OCI-M2 (cell line): ENCODE data around the gene KNCN.

Source experiments
- DNase-seq: peaks from one replicate; lab custom pipeline; 2025; ENCODE audit not compliant: unreplicated experiment; lab: John Stamatoyannopoulos, UW

KNCN gene

DNA sequence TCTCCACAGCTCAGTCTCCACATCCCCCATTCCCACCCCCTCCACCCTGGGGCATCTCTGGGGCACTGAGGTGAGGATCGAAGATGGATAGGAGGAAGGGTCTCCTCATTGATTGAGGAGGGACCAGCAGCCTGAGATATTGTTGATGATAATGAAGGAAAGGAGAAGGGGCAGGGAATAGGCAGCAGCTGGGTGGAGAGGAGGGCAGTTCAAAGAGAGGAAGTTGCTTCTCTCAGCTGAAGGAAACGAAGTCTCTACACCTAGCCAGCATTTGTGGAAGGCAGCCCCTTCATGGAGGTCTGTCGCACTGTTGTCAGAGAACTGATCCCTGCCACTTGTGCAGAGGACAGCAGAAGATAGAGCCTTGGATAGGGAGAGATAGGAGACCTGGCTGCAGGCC, 5.7 kb downstream of the KNCN start:
- no peak for DNase-seq

DNA sequence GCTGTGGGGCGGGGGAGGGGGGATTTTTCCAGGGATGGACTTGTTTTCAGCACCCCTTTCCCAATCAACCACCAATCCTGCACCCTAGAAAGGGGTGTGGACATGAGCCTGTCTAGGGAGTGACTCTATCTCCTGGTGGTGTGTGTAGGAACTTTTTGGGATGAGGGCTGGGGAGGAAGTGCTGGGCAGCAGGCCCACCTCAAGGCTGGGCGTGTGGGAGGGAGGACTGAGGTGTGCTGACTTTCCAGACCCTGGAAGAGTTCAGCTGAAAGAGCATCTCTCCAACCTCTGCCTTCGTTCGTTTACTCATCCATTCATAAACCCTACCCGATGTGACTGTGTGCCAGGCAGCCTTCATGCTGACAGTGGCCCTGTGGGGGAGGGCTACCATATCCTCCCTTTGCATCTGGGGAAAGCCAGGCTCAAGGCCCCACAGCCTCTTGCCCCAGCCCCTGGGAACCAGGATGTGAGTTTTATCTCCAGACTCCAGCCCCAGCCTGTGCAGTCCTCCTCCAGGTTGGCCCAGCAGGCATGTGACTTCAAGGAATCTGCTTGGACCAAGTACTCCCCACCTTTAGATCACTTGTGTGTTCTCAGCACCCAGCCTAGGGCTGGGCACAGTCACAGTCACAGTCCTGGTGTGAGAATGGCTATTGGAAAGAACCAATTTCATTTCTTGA, 6.7 kb downstream of the KNCN start:
- peak; percentile 35 for DNase-seq

DNA sequence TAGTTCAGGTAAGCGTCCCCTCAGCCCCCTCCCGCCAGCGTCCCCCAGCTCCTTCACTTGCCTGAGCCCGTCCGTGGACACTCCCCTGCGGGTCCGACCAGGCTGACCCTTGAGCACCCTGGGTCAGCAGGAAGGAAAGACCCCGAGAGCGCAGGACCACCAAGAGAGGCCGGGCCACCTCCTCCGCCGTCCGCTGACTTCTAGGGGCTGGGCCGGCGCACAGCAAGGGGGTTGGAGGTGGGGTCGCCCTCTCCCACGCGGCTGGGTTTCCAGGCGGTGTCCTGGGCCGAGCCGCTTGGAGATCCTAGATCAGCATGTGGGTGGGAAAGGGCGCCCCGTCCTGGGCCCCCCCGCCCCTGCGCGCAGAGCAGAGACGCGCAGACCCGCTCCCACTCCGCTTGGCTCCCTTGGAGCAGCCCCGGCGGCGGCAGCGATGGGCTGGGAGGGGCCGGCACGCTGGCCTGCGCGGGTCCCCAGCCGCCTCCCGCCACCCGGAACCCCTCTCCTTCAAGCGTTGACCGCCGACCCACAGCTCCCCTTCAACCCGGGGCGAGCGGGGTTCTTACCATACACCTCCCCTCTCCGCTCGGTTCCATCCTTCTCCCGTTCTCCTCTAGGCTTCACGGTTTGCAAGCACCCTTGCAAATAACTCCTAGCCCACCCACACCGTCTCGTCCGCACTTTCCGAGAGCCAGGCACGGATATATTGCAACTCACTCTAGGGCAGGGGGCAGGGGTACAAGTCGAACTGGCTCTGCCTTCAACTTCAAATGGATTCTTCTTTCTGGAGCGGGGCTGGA, 7.5 kb downstream of the KNCN start:
- DNase-seq = no peak

DNA sequence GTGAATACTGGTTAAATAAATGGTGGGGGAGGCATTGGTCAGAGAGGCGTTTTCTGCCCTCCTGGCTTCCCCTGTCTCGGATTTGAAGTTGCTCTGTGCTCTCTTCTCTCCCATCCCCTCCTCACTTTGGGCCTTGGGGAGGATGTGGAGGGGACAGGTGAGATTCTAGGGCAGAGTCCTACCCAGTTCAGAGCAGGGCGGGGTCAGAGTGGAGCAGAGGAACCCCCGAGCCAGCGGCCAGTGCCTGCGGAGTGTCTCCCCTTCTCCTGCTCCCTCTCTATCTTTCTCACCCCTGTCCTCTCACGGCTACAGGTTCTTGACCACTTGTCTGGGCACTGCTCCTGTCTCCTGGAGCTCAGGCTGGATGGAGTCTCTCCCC, 8.1 kb downstream of the KNCN start:
- no peak for DNase-seq

DNA sequence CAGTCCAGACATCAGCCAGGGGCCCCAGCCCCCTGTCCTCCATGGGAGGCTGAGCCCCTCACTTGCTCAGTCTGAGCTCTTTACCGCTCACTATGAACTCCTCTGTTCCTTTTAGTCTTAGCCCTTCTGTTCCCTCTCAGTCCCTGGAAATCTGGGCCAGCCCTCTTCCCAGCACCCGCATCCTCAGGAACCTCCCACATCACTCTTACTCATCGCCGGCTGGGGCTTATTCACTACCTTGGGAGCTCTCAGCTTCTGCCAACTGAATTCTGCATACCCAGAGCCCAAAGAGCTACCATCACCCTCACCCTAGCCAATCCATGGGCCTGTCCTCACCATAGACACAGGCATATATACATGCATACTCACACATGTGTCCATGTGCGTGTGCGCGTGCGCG, 11.5 kb downstream of the KNCN start:
- no peak for DNase-seq

DNA sequence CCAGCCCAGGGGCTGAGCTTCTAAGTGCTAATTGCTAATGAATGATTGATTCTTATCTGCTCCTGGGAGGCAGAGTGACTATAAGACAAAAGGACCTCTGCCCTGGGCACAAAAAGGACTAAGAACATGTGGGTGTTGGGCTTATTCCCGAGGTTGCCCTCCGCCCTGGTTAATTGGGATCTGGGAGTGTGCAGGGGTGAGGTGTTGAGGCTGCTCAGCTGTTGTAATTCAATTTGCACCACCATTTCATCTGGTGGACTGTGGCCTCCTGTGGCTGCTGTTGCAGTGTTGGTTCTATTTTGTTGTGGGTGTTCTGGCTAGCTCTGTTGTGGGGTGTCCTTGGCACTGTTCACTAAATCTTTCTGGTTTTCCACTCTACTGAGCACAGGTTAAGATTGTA, 13.3 kb downstream of the KNCN start:
- no peak for DNase-seq

DNA sequence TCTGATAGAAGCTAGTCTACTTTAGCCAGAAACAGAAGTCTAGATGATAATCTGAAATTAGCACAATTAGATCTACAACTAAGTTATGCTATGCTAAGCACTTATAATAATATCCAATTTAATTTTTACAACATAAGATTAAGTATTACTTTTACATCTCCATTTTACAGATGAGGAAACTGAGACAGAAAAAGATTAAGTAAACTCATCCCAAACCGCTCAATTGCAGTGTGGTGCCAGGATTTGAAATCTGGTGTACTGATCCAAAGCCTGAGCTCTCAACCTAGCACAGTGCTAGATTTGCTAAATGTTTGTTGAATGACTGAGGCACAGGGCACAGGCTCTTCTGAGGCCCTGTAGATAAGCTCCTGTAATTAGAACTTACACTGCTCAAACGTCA, 13.8 kb downstream of the KNCN start:
- no peak for DNase-seq

DNA sequence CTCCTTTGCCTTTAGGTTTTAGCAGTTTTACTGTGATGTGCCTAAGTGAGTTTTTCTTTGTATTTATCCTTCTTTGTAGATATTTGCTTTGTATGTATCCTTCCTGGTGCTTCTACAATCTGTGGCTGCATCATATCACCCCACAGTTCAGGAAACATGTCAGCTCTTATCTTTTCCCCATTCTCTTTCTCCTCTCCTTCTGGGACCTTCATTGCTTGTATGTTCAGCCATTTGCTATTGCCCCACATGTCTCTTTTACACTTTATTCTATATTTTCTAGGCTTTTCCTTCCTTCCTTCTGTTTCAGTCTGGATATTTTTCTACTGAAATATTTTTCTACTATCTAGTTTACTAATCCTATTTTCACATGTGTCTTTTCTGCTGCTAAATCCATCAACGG, 14.9 kb downstream of the KNCN start:
- no peak for DNase-seq

DNA sequence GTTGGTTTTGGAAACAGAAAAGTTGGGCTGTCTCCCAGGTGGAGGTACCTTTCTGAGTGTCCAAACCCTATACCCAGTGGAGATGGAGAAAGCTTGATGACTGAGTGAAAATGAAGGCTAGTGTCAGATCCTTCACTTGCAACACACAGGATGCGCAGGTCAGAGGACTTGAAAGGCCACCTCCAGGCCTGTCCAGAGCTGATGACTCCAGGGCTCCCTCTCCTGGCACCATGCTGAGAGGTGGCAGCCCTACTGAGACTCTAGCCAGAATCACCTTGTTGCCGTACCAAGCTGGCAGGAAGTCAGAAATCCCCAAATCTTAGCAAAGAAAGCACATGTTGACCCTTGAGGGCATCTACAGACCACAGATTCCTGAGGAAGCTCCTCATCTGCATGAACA, 16.4 kb downstream of the KNCN start:
- no peak for DNase-seq

DNA sequence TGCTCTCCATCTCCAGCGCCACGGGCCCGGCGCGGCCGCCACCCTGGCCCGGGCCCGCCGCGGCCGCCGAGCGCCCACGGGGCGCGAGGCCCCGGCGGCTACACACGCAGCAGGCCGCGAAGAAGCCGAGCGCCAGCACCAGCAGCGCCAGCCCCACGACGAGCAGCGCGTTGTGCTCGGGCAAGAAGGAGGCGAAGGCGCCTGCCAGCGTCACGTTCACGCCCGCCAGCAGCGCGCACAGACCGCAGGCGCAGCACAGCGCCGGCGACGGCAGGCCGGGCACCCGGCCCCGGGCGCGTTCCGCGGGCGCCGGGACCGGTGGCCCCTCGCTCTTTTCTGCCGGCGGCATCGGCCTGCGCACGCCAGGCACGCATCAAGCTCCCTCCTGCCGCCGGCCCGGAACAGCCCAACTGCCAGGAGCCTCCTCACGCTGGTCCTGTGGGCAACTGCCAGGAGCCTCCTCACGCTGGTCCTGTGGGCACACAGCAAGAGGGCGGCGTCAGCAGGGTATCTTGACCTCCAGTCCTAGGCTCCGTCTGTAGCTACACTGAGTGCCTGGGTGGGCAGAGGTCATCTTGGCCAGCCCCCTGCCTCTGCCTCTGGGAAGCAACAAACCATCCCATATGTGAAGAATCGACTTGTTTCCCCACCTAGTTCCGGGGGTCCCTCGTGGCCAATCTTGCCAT, 18.1 kb downstream of the KNCN start:
- no peak for DNase-seq

DNA sequence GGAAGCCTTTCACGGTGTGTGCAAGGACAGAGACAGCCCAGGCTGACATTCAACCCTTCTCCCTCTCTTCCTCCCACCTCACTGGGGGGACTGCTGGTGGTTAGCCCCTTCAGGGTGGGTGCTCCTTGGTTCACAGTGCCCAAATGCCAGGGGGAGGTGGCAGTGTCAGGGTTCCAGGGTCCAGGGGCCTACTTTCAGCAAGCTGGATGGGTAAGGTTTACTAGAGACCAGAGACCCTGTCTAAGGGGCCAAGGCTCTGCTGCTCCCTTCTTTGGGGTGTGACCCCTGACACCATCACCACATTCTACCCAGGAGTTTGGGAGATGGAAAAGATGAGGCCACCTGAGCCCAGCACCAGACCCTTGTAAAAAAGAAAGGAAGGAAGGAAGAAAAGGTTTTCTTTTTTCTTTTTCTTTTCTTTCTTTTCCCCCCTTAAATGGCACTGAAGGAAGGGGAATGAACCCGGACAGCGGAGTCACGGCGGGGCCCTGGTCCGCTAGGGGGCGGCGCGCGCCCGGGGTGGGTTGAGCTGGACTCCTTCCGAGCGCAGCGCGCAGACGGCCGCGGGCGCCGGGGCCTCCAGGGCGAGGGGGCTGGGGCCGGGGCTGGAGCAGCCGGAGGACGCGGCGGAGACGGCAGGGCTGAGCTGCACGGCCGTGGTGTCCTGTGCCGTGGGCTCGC, 18.8 kb downstream of the KNCN start:
- no peak for DNase-seq

DNA sequence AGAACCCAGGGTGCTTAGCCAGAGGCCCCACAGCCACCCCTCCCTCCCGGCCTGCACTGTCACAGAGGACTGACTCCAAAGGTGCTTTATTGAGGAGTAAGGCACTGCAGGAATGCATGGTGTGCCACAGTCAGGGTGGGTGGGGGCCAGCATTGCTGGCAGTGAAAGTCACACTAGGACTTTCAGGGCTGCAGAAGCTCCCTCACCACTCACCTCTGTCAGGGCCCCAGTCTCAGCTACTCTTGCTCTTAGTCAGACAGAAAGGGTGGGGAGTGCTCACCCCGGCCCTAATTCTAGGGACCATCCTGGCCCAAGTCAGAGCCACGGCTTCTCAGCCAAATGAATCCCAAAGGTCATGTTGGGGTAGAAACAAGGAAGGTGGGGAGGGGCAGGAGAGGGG, 19.4 kb downstream of the KNCN start:
- DNase-seq = no peak

DNA sequence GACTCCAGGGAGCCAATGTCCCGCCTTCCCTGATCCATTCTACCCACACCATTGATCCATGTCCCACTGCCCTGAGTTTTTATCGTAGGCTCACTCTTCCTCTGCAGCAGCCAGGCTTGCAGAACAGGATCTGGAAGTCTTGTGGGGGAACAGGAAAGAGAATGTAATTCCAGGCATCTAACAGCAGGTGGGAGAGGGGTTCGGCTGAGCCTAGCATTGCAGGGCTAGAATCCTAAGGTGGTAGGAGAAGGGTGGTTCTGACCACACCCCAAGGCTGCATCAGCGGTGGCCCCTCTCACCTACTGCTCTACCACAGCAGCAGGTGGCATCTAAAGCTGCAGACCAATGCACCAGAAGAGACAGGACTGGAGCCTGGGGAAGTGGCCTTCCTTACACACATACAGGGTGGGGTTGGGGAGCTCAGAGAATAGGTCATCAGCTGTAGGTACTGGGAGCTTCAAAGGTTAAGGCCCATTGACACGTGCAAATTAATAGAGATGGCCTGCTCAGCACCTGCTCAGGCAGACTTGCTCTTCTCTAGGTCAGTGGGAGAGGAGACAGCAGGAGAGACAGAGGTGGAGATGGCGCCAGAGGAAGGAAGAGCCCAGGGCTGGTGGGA, 20.5 kb downstream of the KNCN start:
- no peak for DNase-seq

DNA sequence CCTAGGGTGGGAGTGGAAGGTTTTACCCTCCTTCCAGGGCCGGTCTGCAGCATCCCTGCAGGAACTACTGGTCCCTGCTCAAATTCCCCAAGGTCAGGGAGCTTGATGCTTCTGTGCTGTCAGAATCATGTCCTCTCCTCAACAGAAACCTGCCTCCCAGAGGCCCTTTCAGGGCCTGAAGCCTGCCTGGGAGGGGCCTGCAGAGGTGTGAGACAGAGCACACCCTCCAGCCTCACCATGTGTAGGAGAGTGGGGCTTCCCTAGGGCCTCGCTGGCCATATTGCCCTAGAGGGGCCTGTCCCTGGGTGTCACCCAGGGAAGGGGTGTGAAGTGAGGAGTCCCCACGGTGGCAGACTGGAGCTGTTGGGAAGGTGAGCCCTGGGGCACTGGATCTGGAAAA, 21.1 kb downstream of the KNCN start:
- no peak for DNase-seq

DNA sequence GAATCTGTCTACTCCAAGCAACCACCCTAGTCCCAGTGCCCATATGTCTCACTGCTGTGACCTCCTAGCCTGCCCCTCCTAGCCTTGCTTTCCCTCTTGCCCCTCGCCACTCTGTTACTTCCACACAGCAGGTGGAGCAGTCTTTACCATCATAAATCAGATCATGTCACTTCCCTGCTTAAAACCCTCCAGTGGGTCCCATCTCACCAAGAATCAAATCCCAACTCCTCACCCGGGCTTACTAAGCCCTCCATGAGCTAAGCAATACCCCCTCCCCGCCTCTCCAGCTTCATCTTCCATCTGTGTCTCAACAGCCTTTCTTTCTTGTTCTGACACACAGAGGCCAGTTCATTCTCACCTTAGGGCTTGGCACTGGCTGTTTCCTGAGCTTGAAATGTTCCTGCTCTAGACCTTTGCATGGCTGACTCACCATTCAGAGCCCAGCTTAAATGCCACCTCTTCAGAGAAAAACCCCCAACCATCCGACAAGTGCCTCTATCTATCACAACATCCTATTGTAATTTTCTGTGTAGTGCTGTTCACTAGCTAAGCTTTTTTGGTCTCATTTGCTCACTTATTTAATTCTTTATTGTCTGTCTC, 22.3 kb downstream of the KNCN start:
- no peak for DNase-seq

DNA sequence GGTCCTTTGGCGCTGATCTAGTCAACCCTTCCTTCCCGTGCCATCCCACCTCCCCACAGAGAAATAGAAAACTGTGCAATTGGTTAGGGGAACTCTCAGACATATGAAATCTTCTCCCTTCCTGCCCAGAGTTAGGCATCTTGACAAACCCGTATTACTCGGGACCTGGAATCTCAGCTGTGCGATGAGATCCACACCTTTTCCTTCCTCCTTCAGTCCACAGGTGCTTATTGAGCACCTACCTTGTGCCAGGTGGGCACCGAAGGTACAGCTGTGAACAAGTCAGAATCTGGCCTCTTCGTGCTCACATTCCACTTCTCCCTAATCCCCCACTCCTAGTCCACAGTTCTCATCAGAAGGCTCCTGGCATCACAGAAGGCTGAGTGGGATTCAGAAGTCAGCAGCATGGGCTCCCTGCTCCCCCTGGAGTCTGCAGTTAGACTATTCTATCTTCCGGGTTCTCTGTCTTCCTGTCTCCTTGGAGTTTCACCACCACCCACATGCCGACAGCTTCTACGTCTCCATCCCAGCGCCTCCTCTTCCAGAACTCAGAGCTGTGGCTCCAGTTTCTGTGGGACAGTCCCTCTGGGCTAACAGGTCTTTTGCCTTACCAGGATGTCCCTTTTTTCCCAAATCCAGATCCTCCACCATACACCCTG, 23.0 kb downstream of the KNCN start:
- DNase-seq = no peak

DNA sequence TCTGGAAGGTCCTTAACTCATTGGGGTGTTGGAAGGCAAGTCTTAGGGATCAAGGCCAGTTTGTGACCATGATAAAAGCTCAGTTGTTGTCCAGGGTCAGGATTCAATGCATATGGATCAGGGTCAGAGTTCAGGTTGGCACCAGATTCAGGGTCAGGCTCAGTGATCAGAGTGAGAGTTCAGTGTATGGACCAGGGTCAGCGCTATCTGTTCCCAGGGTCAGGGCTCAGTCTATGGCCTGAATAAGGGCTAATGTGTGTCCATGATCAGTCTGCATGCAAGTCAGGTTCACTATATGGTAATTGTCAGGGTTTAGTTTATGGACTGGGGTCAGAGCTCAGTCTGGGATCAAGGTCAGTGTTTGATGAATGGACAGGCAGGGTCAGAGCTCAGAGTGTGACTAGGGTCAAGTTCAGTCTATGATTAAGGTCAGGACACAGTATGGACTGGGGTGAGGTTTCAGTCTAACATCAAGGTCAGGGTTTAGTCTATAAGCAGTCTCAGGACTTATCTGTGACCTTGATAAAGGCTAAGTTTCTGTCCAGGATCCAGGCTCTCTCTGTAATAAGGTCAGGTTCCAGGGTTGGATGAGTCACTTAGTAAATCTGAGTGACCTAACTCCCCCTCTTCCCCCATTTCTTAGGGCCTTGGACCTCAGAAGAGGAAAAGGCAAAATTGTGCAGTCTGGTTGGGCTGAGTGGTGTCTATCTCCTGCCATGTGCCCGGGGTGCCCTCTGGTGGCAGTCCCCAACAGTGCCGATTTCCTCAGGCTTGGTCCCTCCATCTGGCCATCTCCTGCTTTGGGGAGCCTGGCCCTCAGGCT, 23.8 kb downstream of the KNCN start:
- DNase-seq = peak; percentile 16

DNA sequence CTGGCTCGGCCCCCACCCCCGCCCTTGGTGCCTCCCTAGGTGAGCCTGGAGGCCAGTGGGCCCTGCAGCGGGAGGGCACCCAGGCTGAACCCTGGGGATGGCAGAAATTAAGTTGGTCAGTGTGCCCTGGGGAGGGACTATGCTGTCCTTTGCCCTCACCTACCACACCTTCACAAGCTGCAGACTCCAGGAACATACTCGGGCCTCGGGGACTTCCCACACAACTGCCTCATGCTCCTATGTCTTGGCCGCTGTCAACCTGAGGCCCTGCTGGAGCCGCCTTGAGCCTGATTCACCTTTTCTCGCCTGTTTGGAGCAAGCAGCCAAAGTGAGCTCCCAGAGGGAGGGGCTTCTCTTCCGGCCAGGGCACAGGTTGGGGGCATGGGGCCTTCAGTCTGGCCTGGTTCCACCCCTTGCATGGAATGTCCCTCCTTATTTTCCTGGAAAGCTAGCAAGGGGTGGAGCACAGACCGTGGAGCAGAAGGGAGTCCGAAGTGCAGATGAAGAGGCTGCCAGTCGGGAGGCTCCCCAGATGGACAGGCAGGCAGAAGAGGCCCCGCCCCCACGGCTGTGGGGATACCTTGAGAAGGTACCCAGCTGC, 24.7 kb downstream of the KNCN start:
- DNase-seq = no peak
